ENCODE measurements around the gene SP1.

DNA sequence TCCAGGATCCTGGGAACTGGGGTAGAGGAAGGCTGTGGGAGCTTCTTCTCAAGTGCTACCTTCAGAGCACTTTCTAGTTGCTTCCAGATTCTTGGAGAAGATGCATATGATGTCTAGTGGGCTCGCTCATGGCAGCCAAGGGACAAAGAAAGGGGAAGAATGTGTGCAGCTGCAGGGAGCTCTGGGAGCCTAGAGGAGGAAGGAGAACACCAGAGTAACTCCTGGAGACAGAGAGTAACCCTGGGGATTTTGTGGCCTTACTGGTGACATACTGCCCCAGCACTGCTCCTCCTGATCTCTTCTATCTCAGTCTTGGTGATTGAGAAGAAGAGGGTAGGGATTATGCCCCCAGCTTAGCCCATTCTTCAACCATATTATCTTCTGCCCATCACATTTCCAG is 33.5 kb upstream of the SP1 start:
- TF ChIP-seq EZH2 (IDR thresholded peaks at IDR 0.05; ENCODE audit: borderline replicate concordance, insufficient read depth, low read depth, low read length, poor library complexity, severe bottlenecking) (no peak), CTCF (IDR thresholded peaks at IDR 0.05) (no peak)
